Urothelium cell line (cell line): ENCODE data around the gene PGD.

Experiments used
- DNase-seq: peaks from one replicate; pipeline ENCODE4 v3.0.0; 2011; ENCODE audit warnings: low spot score, mixed read lengths
- FAIRE-seq: peaks from 2 replicates; lab custom pipeline; 2011; peaks lifted over from hg19 to GRCh38; lab: Jason Lieb, UNC

The PGD gene

GRCh38 chr1:10398734-10399443 lies at the start of gene PGD:
TSS of gene PGD (plus strand) at chr1:10399064. CDS start at chr1:10399118, 54 bp downstream.
- DNase-seq (peak; percentile 99), FAIRE-seq (no peak)

- DNase-seq (no peak), FAIRE-seq (no peak)
Observed at GRCh38 chr1:10353282-10353681, 45.6 kb upstream of the PGD start.

- FAIRE-seq: no peak
Observed at GRCh38 chr1:10353693-10354092, 45.2 kb upstream of the PGD start.

GRCh38 chr1:10360045-10360444 lies 38.8 kb upstream of the PGD start:
- no peak for FAIRE-seq
- no peak for DNase-seq

More at GRCh38 chr1:10353693-10354092, 45.2 kb upstream of the PGD start:
- DNase-seq: no peak

GRCh38 chr1:10361515-10361914 lies 37.3 kb upstream of the PGD start:
- no peak for DNase-seq
- FAIRE-seq: no peak

- DNase-seq: no peak
- no peak for FAIRE-seq
Observed at GRCh38 chr1:10368194-10368593, 30.7 kb upstream of the PGD start.

GRCh38 chr1:10374442-10374860 lies 24.4 kb upstream of the PGD start:
- DNase-seq (no peak), FAIRE-seq (no peak)

- peak; percentile 59 for DNase-seq
- peak; percentile 63 for FAIRE-seq
Observed at GRCh38 chr1:10377365-10378029, 21.4 kb upstream of the PGD start.

GRCh38 chr1:10378081-10378841 lies 20.6 kb upstream of the PGD start:
- FAIRE-seq: no peak
- DNase-seq: no peak

GRCh38 chr1:10379101-10379620 lies 19.7 kb upstream of the PGD start:
- DNase-seq: no peak
- FAIRE-seq: no peak

- no peak for FAIRE-seq
- DNase-seq: no peak
Observed at GRCh38 chr1:10379676-10380075, 19.2 kb upstream of the PGD start.

- DNase-seq: no peak
Observed at GRCh38 chr1:10380594-10381275, 18.1 kb upstream of the PGD start.

GRCh38 chr1:10383630-10384029 lies 15.2 kb upstream of the PGD start:
- DNase-seq (no peak), FAIRE-seq (no peak)

More at GRCh38 chr1:10380594-10381275, 18.1 kb upstream of the PGD start:
- FAIRE-seq: no peak

GRCh38 chr1:10384219-10384618 lies 14.6 kb upstream of the PGD start:
- FAIRE-seq: no peak
- no peak for DNase-seq

GRCh38 chr1:10386761-10387676 lies 11.8 kb upstream of the PGD start:
- no peak for FAIRE-seq

GRCh38 chr1:10387677-10388386 lies 11.0 kb upstream of the PGD start:
- no peak for FAIRE-seq
- DNase-seq: no peak

More at GRCh38 chr1:10386761-10387676, 11.8 kb upstream of the PGD start:
- DNase-seq: no peak

GRCh38 chr1:10388387-10388715 lies 10.5 kb upstream of the PGD start:
- FAIRE-seq (no peak), DNase-seq (no peak)

GRCh38 chr1:10389271-10389973 lies 9.4 kb upstream of the PGD start:
- no peak for DNase-seq
- FAIRE-seq: no peak

- DNase-seq (no peak), FAIRE-seq (no peak)
Observed at GRCh38 chr1:10396870-10397269, 2.0 kb upstream of the PGD start.
